GM23338 (cell line): ENCODE results near the gene IL21R. TPM values are rescaled to one million over a fixed set of nuclear protein-coding genes. Genes with fewer than 3 reads are reported as not detected.

Experiments used
- ATAC-seq: fragments of 200-7000 bp; cut with Tn5 transposase; 3 replicates; pipeline ENCODE4 v1.9.1; 2020
- DNase-seq: peaks from one replicate; pipeline ENCODE4 v3.0.0-alpha.2; 2015; ENCODE audit warnings: low spot score
- H2AFZ ChIP-seq: fragments of 200-600 bp; sonication (generic); 2 replicates; pipeline ENCODE4 v1.8.0; 2016; ENCODE audit warnings: antibody characterized with exemption, mild to moderate bottlenecking, moderate library complexity
- H3F3A ChIP-seq: fragments of 200-600 bp; sonication (generic); replicated peaks from 2 replicates; pipeline ENCODE4 v1.8.0; 2017; ENCODE audit warnings: antibody characterized with exemption, mixed run types, low read depth
- H3K27ac ChIP-seq: fragments of 200-600 bp; sonication (generic); 2 replicates; pipeline ENCODE4 v1.6.1; 2016; ENCODE audit warnings: low read depth
- H3K27me3 ChIP-seq: fragments of 200-600 bp; sonication (generic); 2 replicates; pipeline ENCODE4 v1.8.0; 2016; ENCODE audit warnings: mild to moderate bottlenecking, mixed run types, moderate library complexity; ENCODE audit not compliant: insufficient read depth
- H3K36me3 ChIP-seq: fragments of 200-600 bp; sonication (generic); 2 replicates; pipeline ENCODE4 v1.8.0; 2016; ENCODE audit warnings: mild to moderate bottlenecking; ENCODE audit not compliant: insufficient read depth
- H3K4me1 ChIP-seq: fragments of 200-600 bp; sonication (generic); 2 replicates; pipeline ENCODE4 v1.8.0; 2016; ENCODE audit warnings: mild to moderate bottlenecking, moderate library complexity; ENCODE audit not compliant: insufficient read depth
- H3K4me2 ChIP-seq: fragments of 200-600 bp; sonication (generic); 2 replicates; pipeline ENCODE4 v1.7.1; 2017; ENCODE audit warnings: mixed run types
- H3K4me3 ChIP-seq: fragments of 200-600 bp; sonication (generic); 2 replicates; pipeline ENCODE4 v1.6.1; 2016; ENCODE audit warnings: mixed run types
- H3K79me2 ChIP-seq: fragments of 200-600 bp; sonication (generic); replicated peaks from 2 replicates; pipeline ENCODE4 v1.8.0; 2017; ENCODE audit warnings: mild to moderate bottlenecking; ENCODE audit not compliant: insufficient read depth
- H3K9me2 ChIP-seq: fragments of 200-600 bp; sonication (generic); 2 replicates; pipeline ENCODE4 v1.8.0; 2017; ENCODE audit not compliant: insufficient read depth
- H4K20me1 ChIP-seq: fragments of 200-600 bp; sonication (generic); replicated peaks from 2 replicates; pipeline ENCODE4 v1.8.0; 2017; ENCODE audit warnings: mild to moderate bottlenecking; ENCODE audit not compliant: insufficient read depth
- H3K27ac Mint-ChIP-seq: 2 replicates; pipeline ENCODE4 v1.8.0; 2020; ENCODE audit warnings: inconsistent platforms, mild to moderate bottlenecking, moderate library complexity, mixed read lengths
- H3K27me3 Mint-ChIP-seq: 3 replicates; pipeline ENCODE4 v1.8.0; 2022; ENCODE audit warnings: low read depth, mild to moderate bottlenecking, moderate library complexity, mixed read lengths, inconsistent platforms; ENCODE audit not compliant: insufficient read depth, poor library complexity
- H3K36me3 Mint-ChIP-seq: 3 replicates; pipeline ENCODE4 v1.8.0; 2021; ENCODE audit warnings: low read depth, mild to moderate bottlenecking, inconsistent platforms, moderate library complexity, mixed read lengths
- H3K4me1 Mint-ChIP-seq: 3 replicates; pipeline ENCODE4 v1.8.0; 2020; ENCODE audit warnings: mild to moderate bottlenecking, inconsistent platforms, mixed read lengths
- H3K4me3 Mint-ChIP-seq: 3 replicates; pipeline ENCODE4 v1.8.0; 2021; ENCODE audit warnings: moderate library complexity, mild to moderate bottlenecking, inconsistent platforms, mixed read lengths
- H3K9me3 Mint-ChIP-seq: 3 replicates; pipeline ENCODE4 v1.8.0; 2020; ENCODE audit warnings: moderate library complexity, mild to moderate bottlenecking, inconsistent platforms, mixed read lengths
- CREB1 ChIP-seq: fragments of 250-450 bp; sonication (Bioruptor Pico); IDR thresholded peaks from 2 replicates; pipeline ENCODE4 v1.5.0; 2020; ENCODE audit warnings: low read depth, mild to moderate bottlenecking, moderate library complexity
- EZH2 ChIP-seq: fragments of 200-600 bp; sonication (generic); IDR thresholded peaks from one replicate; pipeline ENCODE4 v1.8.0; 2017; ENCODE audit warnings: antibody characterized with exemption, mild to moderate bottlenecking, low read depth; ENCODE audit not compliant: unreplicated experiment
- EZH2phosphoT487 ChIP-seq: fragments of 200-600 bp; sonication (generic); IDR thresholded peaks from one replicate; pipeline ENCODE4 v1.8.1; 2018; ENCODE audit warnings: antibody characterized with exemption; ENCODE audit not compliant: unreplicated experiment
- JUNB ChIP-seq: IDR thresholded peaks from one replicate; pipeline ENCODE4 v1.6.1; 2016; ENCODE audit warnings: antibody characterized with exemption; ENCODE audit not compliant: unreplicated experiment
- NANOG ChIP-seq: IDR thresholded peaks from 2 replicates; pipeline ENCODE4 v1.6.1; 2016; ENCODE audit warnings: antibody characterized with exemption, borderline replicate concordance
- POLR2AphosphoS5 ChIP-seq: IDR thresholded peaks from 2 replicates; pipeline ENCODE4 v1.6.1; 2016; ENCODE audit warnings: antibody characterized with exemption, low read depth
- STAT1 ChIP-seq: IDR thresholded peaks from one replicate; pipeline ENCODE4 v1.6.1; 2016; ENCODE audit warnings: antibody characterized with exemption; ENCODE audit not compliant: unreplicated experiment
- ZNF114 ChIP-seq: fragments of 250-450 bp; sonication (Bioruptor Pico); IDR thresholded peaks from 2 replicates; pipeline ENCODE4 v1.5.0; 2020; ENCODE audit warnings: mild to moderate bottlenecking, moderate library complexity
- ZNF331 ChIP-seq: fragments of 250-450 bp; sonication (Bioruptor Pico); IDR thresholded peaks from 2 replicates; pipeline ENCODE4 v1.5.0; 2020; ENCODE audit warnings: low read depth, mild to moderate bottlenecking, moderate library complexity
- polyA plus RNA-seq: library from polyadenylated mRNA; unstranded; fragments of >200 nt; fragmentation: Nextera tagmentation; extraction: Ambion mirVana; gene quantifications from 2 replicates; pipeline ENCODE4 v1.2.1, GENCODE V29; 2016
- total RNA-seq: library from RNA; depleted of rRNA; stranded (reverse); fragments of >200 nt; shearing (Covaris generic); gene quantifications from 2 replicates; pipeline ENCODE4 v1.2.3, GENCODE V29; 2014
- TF ChIP-seq, protein P1 (sequence below): IDR thresholded peaks from 2 replicates; pipeline ENCODE4 v1.6.1; 2016; ENCODE audit warnings: antibody characterized with exemption
- TF ChIP-seq, protein P2 (sequence below), 2 experiments: fragments of 200-600 bp in 1 of 2; sonication (generic) in 1 of 2; conservative IDR thresholded peaks; 2 replicates each; pipeline versions ENCODE4 v1.5.1 to v1.6.1; 2016 to 2017; ENCODE audit warnings: antibody characterized with exemption in 2 of 2, low read depth in 2 of 2, mild to moderate bottlenecking in 2 of 2, moderate library complexity in 1 of 2
- TF ChIP-seq, protein P3 (sequence below): fragments of 250-450 bp; sonication (Bioruptor Pico); IDR thresholded peaks from 2 replicates; pipeline ENCODE4 v1.5.0; 2020; ENCODE audit warnings: mild to moderate bottlenecking, moderate library complexity
- TF ChIP-seq, protein P4 (sequence below): IDR thresholded peaks from one replicate; pipeline ENCODE4 v1.6.1; 2018; ENCODE audit warnings: antibody characterized with exemption; ENCODE audit not compliant: unreplicated experiment

The IL21R gene
- total and polyA plus RNA-seq, 2 experiments from 2014 or later, result 0.42 to 2.6 TPM

DNA sequence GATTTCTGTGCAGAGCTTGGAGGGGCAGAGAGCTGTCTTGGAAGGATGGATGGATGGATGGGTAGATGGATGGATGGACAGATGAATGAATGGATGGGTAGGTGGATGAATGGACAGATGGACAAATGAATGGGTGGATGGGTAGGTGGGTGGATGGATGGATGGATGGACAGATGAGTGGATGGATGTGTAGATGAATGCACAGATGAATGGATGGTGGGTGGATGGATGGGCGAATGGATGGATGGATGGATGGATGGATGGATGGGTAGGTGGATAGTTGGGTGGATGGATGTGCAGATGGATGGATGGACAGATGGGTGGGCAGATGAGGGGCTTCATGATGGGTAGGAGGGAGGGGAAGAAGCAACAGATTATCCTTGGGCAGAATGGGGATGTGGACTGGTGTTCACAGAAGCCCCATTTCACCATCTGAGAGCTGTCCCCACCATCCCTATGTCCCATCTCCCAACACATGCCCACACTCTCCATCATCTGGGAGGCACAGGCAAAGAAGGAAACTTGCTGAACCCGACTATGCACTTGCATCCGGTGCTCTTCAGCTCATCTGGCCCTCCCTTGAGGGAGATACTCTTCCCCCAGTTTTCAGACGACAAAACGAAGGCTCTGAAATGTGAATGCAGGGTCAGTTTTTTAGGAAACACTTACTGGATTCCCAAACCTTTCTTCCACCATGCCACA lies 57.2 kb downstream of the IL21R start:
- Mint-ChIP-seq H3K9me3 (no peaks in the 10 kb centered on the region), H3K27me3 (peaks cover 20% of the 10 kb centered on the region), H3K4me1 (no peaks in the 10 kb centered on the region; the same call in 2 of the 3 replicates), H3K36me3 (peaks cover 19% of the 10 kb centered on the region), H3K27ac (no peak overlapping the region), H3K4me3 (no peak overlapping the region)
- no peaks in the 10 kb centered on the region for H3K36me3 ChIP-seq
- no peaks in the 10 kb centered on the region for H4K20me1 ChIP-seq
- TF ChIP-seq ZNF331 (CRISPR knock-in tag) (no peak), EZH2phosphoT487 (no peak), STAT1 (no peak), EZH2 (no peak), POLR2AphosphoS5 (no peak; the same call in 1 of the 2 replicates), CREB1 (CRISPR knock-in tag) (no peak), NANOG (no peak), ZNF114 (no peak), JUNB (no peak)
- TF ChIP-seq, protein P1, sequence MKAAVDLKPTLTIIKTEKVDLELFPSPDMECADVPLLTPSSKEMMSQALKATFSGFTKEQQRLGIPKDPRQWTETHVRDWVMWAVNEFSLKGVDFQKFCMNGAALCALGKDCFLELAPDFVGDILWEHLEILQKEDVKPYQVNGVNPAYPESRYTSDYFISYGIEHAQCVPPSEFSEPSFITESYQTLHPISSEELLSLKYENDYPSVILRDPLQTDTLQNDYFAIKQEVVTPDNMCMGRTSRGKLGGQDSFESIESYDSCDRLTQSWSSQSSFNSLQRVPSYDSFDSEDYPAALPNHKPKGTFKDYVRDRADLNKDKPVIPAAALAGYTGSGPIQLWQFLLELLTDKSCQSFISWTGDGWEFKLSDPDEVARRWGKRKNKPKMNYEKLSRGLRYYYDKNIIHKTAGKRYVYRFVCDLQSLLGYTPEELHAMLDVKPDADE, result no peak
- TF ChIP-seq, protein P2, sequence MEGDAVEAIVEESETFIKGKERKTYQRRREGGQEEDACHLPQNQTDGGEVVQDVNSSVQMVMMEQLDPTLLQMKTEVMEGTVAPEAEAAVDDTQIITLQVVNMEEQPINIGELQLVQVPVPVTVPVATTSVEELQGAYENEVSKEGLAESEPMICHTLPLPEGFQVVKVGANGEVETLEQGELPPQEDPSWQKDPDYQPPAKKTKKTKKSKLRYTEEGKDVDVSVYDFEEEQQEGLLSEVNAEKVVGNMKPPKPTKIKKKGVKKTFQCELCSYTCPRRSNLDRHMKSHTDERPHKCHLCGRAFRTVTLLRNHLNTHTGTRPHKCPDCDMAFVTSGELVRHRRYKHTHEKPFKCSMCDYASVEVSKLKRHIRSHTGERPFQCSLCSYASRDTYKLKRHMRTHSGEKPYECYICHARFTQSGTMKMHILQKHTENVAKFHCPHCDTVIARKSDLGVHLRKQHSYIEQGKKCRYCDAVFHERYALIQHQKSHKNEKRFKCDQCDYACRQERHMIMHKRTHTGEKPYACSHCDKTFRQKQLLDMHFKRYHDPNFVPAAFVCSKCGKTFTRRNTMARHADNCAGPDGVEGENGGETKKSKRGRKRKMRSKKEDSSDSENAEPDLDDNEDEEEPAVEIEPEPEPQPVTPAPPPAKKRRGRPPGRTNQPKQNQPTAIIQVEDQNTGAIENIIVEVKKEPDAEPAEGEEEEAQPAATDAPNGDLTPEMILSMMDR (conservative IDR thresholded peaks at IDR 0.05; ENCODE audit: low read depth in 2 of 2), result no peak
- TF ChIP-seq, protein P3, sequence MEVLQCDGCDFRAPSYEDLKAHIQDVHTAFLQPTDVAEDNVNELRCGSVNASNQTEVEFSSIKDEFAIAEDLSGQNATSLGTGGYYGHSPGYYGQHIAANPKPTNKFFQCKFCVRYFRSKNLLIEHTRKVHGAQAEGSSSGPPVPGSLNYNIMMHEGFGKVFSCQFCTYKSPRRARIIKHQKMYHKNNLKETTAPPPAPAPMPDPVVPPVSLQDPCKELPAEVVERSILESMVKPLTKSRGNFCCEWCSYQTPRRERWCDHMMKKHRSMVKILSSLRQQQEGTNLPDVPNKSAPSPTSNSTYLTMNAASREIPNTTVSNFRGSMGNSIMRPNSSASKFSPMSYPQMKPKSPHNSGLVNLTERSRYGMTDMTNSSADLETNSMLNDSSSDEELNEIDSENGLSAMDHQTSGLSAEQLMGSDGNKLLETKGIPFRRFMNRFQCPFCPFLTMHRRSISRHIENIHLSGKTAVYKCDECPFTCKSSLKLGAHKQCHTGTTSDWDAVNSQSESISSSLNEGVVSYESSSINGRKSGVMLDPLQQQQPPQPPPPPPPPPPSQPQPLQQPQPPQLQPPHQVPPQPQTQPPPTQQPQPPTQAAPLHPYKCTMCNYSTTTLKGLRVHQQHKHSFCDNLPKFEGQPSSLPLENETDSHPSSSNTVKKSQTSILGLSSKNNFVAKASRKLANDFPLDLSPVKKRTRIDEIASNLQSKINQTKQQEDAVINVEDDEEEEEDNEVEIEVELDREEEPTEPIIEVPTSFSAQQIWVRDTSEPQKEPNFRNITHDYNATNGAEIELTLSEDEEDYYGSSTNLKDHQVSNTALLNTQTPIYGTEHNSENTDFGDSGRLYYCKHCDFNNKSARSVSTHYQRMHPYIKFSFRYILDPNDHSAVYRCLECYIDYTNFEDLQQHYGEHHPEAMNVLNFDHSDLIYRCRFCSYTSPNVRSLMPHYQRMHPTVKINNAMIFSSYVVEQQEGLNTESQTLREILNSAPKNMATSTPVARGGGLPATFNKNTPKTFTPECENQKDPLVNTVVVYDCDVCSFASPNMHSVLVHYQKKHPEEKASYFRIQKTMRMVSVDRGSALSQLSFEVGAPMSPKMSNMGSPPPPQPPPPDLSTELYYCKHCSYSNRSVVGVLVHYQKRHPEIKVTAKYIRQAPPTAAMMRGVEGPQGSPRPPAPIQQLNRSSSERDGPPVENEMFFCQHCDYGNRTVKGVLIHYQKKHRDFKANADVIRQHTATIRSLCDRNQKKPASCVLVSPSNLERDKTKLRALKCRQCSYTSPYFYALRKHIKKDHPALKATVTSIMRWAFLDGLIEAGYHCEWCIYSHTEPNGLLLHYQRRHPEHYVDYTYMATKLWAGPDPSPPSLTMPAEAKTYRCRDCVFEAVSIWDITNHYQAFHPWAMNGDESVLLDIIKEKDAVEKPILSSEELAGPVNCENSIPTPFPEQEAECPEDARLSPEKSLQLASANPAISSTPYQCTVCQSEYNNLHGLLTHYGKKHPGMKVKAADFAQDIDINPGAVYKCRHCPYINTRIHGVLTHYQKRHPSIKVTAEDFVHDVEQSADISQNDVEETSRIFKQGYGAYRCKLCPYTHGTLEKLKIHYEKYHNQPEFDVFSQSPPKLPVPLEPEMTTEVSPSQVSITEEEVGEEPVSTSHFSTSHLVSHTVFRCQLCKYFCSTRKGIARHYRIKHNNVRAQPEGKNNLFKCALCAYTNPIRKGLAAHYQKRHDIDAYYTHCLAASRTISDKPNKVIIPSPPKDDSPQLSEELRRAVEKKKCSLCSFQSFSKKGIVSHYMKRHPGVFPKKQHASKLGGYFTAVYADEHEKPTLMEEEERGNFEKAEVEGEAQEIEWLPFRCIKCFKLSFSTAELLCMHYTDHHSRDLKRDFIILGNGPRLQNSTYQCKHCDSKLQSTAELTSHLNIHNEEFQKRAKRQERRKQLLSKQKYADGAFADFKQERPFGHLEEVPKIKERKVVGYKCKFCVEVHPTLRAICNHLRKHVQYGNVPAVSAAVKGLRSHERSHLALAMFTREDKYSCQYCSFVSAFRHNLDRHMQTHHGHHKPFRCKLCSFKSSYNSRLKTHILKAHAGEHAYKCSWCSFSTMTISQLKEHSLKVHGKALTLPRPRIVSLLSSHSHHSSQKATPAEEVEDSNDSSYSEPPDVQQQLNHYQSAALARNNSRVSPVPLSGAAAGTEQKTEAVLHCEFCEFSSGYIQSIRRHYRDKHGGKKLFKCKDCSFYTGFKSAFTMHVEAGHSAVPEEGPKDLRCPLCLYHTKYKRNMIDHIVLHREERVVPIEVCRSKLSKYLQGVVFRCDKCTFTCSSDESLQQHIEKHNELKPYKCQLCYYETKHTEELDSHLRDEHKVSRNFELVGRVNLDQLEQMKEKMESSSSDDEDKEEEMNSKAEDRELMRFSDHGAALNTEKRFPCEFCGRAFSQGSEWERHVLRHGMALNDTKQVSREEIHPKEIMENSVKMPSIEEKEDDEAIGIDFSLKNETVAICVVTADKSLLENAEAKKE (CRISPR knock-in tag), result no peak
- TF ChIP-seq, protein P4, sequence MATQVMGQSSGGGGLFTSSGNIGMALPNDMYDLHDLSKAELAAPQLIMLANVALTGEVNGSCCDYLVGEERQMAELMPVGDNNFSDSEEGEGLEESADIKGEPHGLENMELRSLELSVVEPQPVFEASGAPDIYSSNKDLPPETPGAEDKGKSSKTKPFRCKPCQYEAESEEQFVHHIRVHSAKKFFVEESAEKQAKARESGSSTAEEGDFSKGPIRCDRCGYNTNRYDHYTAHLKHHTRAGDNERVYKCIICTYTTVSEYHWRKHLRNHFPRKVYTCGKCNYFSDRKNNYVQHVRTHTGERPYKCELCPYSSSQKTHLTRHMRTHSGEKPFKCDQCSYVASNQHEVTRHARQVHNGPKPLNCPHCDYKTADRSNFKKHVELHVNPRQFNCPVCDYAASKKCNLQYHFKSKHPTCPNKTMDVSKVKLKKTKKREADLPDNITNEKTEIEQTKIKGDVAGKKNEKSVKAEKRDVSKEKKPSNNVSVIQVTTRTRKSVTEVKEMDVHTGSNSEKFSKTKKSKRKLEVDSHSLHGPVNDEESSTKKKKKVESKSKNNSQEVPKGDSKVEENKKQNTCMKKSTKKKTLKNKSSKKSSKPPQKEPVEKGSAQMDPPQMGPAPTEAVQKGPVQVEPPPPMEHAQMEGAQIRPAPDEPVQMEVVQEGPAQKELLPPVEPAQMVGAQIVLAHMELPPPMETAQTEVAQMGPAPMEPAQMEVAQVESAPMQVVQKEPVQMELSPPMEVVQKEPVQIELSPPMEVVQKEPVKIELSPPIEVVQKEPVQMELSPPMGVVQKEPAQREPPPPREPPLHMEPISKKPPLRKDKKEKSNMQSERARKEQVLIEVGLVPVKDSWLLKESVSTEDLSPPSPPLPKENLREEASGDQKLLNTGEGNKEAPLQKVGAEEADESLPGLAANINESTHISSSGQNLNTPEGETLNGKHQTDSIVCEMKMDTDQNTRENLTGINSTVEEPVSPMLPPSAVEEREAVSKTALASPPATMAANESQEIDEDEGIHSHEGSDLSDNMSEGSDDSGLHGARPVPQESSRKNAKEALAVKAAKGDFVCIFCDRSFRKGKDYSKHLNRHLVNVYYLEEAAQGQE, result no peak
- H3K27ac ChIP-seq, result no peak overlapping the region
- no peak overlapping the region for H3K4me2 ChIP-seq
- no peaks in the 10 kb centered on the region for H3K79me2 ChIP-seq
- no peaks in the 10 kb centered on the region for H3F3A ChIP-seq
- no peak overlapping the region for H3K4me3 ChIP-seq
- DNase-seq (no peak), ATAC-seq (no peak)
- H3K4me1 ChIP-seq, result no peaks in the 10 kb centered on the region
- H3K27me3 ChIP-seq, result no peaks in the 10 kb centered on the region
- H3K9me2 ChIP-seq, result no peaks in the 10 kb centered on the region
- H2AFZ ChIP-seq, result no peak overlapping the region
